ENCODE measurements around the gene NPBWR2.

DNA sequence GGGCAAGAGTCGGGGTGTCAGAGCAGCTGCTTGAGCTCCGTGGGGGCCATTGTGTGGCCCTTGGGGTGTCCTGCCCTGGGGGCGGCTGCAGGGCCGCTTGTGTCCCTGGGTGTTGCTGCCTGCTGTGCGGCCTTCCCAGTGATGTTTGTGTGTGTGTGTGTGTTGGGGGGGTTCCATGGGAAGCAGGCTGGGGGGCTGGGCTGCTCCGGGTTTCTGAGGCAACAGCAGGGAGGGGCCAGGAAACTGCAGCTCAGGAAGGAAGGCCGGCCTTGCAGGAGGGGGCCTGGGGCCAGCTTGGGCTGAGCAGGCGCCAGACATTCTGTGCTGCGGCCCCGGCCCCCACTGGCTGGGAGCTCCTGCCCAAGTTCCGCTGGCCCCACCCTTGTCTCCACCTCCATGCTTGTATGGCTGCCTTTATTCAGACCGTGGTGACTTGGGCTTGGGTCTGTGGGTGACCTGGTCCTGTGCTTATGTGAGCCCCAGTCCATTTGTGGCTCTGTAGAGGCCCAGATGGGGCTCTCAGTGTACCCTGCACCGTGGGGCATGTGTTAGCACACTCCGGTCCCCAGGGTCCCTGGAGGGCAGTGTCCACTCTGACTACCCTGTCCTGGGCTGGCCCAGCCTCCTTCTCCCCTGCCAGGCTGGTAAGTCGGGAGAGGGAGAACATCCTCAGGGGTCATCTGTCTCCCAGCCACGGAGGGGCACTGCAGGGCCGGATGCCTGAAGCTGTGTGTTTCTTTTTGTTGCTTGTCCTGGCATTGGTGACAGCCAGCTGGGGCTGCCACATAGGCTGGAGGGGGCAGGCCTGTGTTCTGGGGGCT is 53.3 kb downstream of the NPBWR2 start:
- TF ChIP-seq POLR2A (IDR thresholded peaks at IDR 0.05; ENCODE audit: low read depth, low read length) (peak; percentile 93), POLR2AphosphoS5 (IDR thresholded peaks at IDR 0.05; ENCODE audit: insufficient read depth, low read depth, low read length) (peak; percentile 89), MYC (IDR thresholded peaks at IDR 0.05; ENCODE audit: low read depth, low read length) (no peak), GATA2 (IDR thresholded peaks at IDR 0.05; ENCODE audit: insufficient read depth, insufficient read length, low read depth, low read length) (no peak), EZH2 (IDR thresholded peaks at IDR 0.05; ENCODE audit: borderline replicate concordance, low read depth, low read length, severe bottlenecking) (no peak), JUN (IDR thresholded peaks at IDR 0.05; ENCODE audit: borderline replicate concordance, insufficient read depth, insufficient read length, low read depth) (no peak), FOS (IDR thresholded peaks at IDR 0.05; ENCODE audit: borderline replicate concordance, insufficient read depth, low read length) (no peak)
- TF ChIP-seq, protein P1, sequence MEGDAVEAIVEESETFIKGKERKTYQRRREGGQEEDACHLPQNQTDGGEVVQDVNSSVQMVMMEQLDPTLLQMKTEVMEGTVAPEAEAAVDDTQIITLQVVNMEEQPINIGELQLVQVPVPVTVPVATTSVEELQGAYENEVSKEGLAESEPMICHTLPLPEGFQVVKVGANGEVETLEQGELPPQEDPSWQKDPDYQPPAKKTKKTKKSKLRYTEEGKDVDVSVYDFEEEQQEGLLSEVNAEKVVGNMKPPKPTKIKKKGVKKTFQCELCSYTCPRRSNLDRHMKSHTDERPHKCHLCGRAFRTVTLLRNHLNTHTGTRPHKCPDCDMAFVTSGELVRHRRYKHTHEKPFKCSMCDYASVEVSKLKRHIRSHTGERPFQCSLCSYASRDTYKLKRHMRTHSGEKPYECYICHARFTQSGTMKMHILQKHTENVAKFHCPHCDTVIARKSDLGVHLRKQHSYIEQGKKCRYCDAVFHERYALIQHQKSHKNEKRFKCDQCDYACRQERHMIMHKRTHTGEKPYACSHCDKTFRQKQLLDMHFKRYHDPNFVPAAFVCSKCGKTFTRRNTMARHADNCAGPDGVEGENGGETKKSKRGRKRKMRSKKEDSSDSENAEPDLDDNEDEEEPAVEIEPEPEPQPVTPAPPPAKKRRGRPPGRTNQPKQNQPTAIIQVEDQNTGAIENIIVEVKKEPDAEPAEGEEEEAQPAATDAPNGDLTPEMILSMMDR (IDR thresholded peaks at IDR 0.05; ENCODE audit: extremely low read depth in 1 of 2, insufficient read depth in 1 of 2, low read depth in 1 of 2, low read length in 2 of 2), result peak; percentile 40 to 48
- TF ChIP-seq, protein P2, sequence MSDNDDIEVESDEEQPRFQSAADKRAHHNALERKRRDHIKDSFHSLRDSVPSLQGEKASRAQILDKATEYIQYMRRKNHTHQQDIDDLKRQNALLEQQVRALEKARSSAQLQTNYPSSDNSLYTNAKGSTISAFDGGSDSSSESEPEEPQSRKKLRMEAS (IDR thresholded peaks at IDR 0.05; ENCODE audit: insufficient read depth, insufficient read length), result no peak
